DMS79 (cell line): Measurements from ENCODE around the gene ICA1.

Experiments
- DNase-seq: peaks from one replicate; lab custom pipeline; 2025; lab: John Stamatoyannopoulos, UW

Gene ICA1

GRCh38 chr7:8131694-8132605, 130.0 kb downstream of the ICA1 start:
- no peak for DNase-seq

GRCh38 chr7:8130663-8131062, 131.3 kb downstream of the ICA1 start:
- DNase-seq: no peak

GRCh38 chr7:8129318-8129659, 132.7 kb downstream of the ICA1 start:
- no peak for DNase-seq

GRCh38 chr7:8128449-8129317, 133.3 kb downstream of the ICA1 start:
- no peak for DNase-seq

- no peak for DNase-seq
Observed at GRCh38 chr7:8126601-8127167, 135.3 kb downstream of the ICA1 start.

- no peak for DNase-seq
Observed at GRCh38 chr7:8125680-8126444, 136.1 kb downstream of the ICA1 start.

- DNase-seq: no peak
Observed at GRCh38 chr7:8121243-8121642, 140.7 kb downstream of the ICA1 start.

- no peak for DNase-seq
Observed at GRCh38 chr7:8120390-8121058, 141.4 kb downstream of the ICA1 start.

- DNase-seq: no peak
Observed at GRCh38 chr7:8119262-8119661, 142.7 kb downstream of the ICA1 start.

GRCh38 chr7:8117195-8117594, 144.8 kb downstream of the ICA1 start:
- no peak for DNase-seq

- no peak for DNase-seq
Observed at GRCh38 chr7:8115547-8116402, 146.2 kb downstream of the ICA1 start.

GRCh38 chr7:8114175-8114574, 147.8 kb downstream of the ICA1 start:
- DNase-seq: no peak

GRCh38 chr7:8113184-8113583, 148.8 kb downstream of the ICA1 start:
- DNase-seq: no peak

- DNase-seq: no peak
Observed at GRCh38 chr7:8112685-8113084, 149.3 kb downstream of the ICA1 start.

- DNase-seq: no peak
Observed at GRCh38 chr7:8111282-8111960, 150.5 kb downstream of the ICA1 start.

- DNase-seq: no peak
Observed at GRCh38 chr7:8109196-8110022, 152.6 kb downstream of the ICA1 start.

- no peak for DNase-seq
Observed at GRCh38 chr7:8105449-8106095, 156.4 kb downstream of the ICA1 start.

GRCh38 chr7:8103282-8103681, 158.7 kb downstream of the ICA1 start:
- DNase-seq: no peak
